Gastrocnemius medialis (tissue), 4 donors: ENCODE measurements around the gene UNC45B. TPM values are rescaled to one million over a fixed set of nuclear protein-coding genes. Genes with fewer than 3 reads are reported as not detected.

Source experiments
- ATAC-seq, 2 donors: fragments of 150-250 bp; one replicate each; pipeline ENCODE4 v1.9.1; 2016
- DNase-seq, 2 donors: peaks; one replicate each; pipeline ENCODE4 v3.0.0-alpha.2; 2019
- H3K27ac ChIP-seq, 4 donors: fragments of 200-600 bp; sonication (generic); 1 replicate in 1 of 4; 2 replicates in 3 of 4; pipeline ENCODE4 v1.5.1; 2016 to 2018; ENCODE audit warnings: mild to moderate bottlenecking in 2 of 4, moderate library complexity in 1 of 4
- H3K27me3 ChIP-seq, 3 donors: fragments of 200-600 bp; sonication (generic) in 2 of 3; 1 replicate in 1 of 3; 2 replicates in 2 of 3; pipeline versions ENCODE4 v1.5.1 to v1.6.0; 2016 to 2019; ENCODE audit warnings: mild to moderate bottlenecking in 1 of 3, moderate library complexity in 1 of 3
- H3K36me3 ChIP-seq, 2 donors: fragments of 200-600 bp; sonication (generic) in 1 of 2; one replicate each; pipeline ENCODE4 v1.5.1; 2017 to 2018
- H3K4me1 ChIP-seq, 2 donors: fragments of 200-600 bp; sonication (generic) in 1 of 2; one replicate each; pipeline ENCODE4 v1.5.1; 2016 to 2017; ENCODE audit warnings: mild to moderate bottlenecking in 2 of 2
- H3K4me3 ChIP-seq, 4 donors: fragments of 200-600 bp; sonication (generic) in 3 of 4; 1 replicate in 1 of 4; 2 replicates in 3 of 4; pipeline ENCODE4 v1.5.1; 2016 to 2019; ENCODE audit warnings: mild to moderate bottlenecking in 2 of 4
- H3K9me3 ChIP-seq, 3 donors: fragments of 200-600 bp; sonication (generic) in 2 of 3; 1 replicate in 1 of 3; 2 replicates in 2 of 3; pipeline ENCODE4 v1.5.1; 2016 to 2019
- POLR2A ChIP-seq, 2 donors: fragments of 450-650 bp; IDR thresholded peaks; one replicate each; pipeline ENCODE4 v1.6.1; 2017; ENCODE audit warnings: antibody characterized with exemption in 2 of 2, mild to moderate bottlenecking in 2 of 2, moderate library complexity in 2 of 2
- in situ Hi-C, 4 donors: fragments of 200-750 bp; cut with MboI; loops; one replicate each; pipeline versions ENCODE4 v1.15.0 to v1.8.0; 2017; ENCODE audit warnings: low sequenced_read_pairs in 4 of 4
- intact Hi-C: fragments of 100-400 bp; cut with DNase I; formaldehyde crosslinking; loops from one replicate; pipeline ENCODE4 v1.15.1; 2023; ENCODE audit warnings: low total_unique reads
- total RNA-seq, 4 donors: library from RNA; depleted of rRNA; stranded (reverse); fragments of >200 nt; gene quantifications; one replicate each; pipeline versions ENCODE4 v1.1.0 to v1.2.3, GENCODE V29; 2016
- TF ChIP-seq, protein P1 (sequence below), 5 experiments: fragments of 450-650 bp in 3 of 5; fragments of 200-600 bp in 2 of 5; sonication (generic) in 2 of 5; IDR thresholded peaks in 4 of 5; conservative IDR thresholded peaks in 1 of 5; 1 replicate in 4 of 5; 2 replicates in 1 of 5; pipeline ENCODE4 v1.5.1; 2016 to 2019; ENCODE audit warnings: antibody characterized with exemption in 5 of 5, mild to moderate bottlenecking in 3 of 5, moderate library complexity in 3 of 5

UNC45B gene
- total RNA-seq, 4 donors from 2014 or later: 73.7 to 150 (median 105) TPM

DNA sequence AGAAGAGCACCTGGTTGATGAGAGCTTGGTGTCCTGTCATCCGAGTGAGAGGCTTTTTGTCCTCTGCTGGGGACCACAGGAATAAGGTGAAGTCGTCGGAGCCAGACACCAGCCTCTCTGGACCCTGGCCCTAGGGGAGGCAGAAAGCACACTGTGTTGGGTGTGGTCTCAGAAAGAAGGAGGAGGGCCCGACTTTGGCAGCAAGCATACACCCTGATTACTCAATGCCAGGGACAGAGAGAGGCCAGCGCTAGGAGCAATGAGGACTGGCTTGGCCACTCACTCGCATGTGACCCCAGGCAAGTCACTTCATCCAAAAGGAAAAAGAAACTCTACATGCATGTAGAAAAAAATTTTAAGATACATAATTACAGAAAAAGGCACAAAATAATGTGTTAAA is 12.3 kb upstream of the UNC45B start:
- Histone ChIP-seq H3K4me1 (no peaks in the 10 kb centered on the region), H3K27me3 (no peaks in the 10 kb centered on the region), H3K4me3 (no peak overlapping the region), H3K27ac (no peak overlapping the region), H3K9me3 (no peaks in the 10 kb centered on the region), H3K36me3 (peaks cover 0 to 88% of the 10 kb centered on the region in 2 donors)
- no peak for ATAC-seq
- DNase-seq: no peak
- no peak for TF ChIP-seq POLR2A (IDR thresholded peaks at IDR 0.05)
- TF ChIP-seq, protein P1, sequence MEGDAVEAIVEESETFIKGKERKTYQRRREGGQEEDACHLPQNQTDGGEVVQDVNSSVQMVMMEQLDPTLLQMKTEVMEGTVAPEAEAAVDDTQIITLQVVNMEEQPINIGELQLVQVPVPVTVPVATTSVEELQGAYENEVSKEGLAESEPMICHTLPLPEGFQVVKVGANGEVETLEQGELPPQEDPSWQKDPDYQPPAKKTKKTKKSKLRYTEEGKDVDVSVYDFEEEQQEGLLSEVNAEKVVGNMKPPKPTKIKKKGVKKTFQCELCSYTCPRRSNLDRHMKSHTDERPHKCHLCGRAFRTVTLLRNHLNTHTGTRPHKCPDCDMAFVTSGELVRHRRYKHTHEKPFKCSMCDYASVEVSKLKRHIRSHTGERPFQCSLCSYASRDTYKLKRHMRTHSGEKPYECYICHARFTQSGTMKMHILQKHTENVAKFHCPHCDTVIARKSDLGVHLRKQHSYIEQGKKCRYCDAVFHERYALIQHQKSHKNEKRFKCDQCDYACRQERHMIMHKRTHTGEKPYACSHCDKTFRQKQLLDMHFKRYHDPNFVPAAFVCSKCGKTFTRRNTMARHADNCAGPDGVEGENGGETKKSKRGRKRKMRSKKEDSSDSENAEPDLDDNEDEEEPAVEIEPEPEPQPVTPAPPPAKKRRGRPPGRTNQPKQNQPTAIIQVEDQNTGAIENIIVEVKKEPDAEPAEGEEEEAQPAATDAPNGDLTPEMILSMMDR (IDR thresholded peaks at IDR 0.05 in 4 of 5, conservative IDR thresholded peaks at IDR 0.05 in 1 of 5): no peak
- in situ Hi-C loops (no loop called here), intact Hi-C loops (no loop called here)

DNA sequence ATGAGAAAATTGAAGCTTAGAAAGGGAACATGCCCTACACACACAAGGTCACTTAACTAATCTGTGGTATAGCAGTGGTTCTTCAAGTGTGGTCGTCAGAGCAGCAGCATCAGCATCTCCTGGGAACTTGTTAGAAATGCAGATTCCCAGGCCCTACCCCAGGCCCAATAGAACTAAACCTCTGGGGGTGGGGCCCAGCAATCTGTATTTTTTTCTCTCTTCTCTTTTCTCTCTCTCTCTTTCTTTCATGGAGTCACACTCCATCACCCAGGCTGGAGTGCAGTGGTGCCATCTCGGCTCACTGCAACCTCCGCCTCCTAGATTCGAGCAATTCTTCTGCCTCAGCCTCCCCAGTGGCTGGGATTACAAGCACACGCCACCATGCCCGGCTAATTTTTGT is 9.4 kb upstream of the UNC45B start:
- intact Hi-C loops (no loop called here), in situ Hi-C loops (no loop called here)
- Histone ChIP-seq H3K36me3 (peaks cover 0 to 69% of the 10 kb centered on the region in 2 donors), H3K27ac (no peak overlapping the region), H3K4me1 (peaks cover 7 to 15% of the 10 kb centered on the region in 2 donors), H3K27me3 (no peaks in the 10 kb centered on the region), H3K9me3 (no peaks in the 10 kb centered on the region), H3K4me3 (no peak overlapping the region)
- DNase-seq: no peak
- no peak for ATAC-seq
- TF ChIP-seq, protein P1 (IDR thresholded peaks at IDR 0.05 in 4 of 5, conservative IDR thresholded peaks at IDR 0.05 in 1 of 5): no peak
- TF ChIP-seq POLR2A (IDR thresholded peaks at IDR 0.05): no peak

DNA sequence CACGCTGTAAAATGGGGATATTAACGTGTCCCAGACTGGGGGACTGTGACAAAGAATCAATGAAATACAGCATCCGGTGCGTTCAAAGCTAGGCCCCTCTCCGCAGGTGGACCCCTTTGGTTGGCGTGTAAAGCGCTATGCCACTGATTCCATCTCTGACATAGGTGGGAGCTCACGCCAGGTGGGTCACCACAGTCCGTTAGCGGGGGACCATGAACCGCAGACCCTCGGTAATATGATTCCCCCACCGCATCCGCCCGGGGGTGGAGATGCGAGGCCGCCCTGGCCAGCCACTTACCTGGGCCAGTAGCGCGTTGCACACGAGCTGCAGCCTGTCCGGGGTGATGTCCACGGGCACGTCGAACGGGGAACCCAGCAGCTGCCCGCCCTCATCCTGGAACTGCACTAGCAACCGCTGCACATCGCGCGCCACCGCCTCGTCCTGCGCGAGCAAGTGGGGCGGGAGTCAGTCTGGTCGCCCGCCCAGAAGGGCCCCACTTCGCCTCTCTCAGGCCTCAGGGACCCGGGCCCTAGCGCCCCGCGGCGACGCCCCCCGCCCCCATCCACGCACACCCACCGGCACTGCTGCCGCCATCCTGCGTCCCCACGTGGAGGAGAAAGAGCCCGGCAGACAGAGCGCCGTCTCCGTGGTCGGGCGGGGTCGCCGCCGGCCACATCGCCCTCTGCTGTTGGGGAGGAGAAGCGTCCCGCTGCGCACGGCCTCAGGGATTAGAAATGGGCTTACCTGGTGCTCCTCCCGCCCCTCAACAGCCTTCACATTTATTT is 5.7 kb upstream of the UNC45B start, which contains the start of gene NLE1:
Gene NLE1 (minus strand): TSS at position 623 of the 786 bp plus-strand sequence. CDS start 28 bp downstream, at position 595.
- H3K4me1 ChIP-seq: peaks cover 15 to 23% of the 10 kb centered on the region in 2 donors
- H3K27ac ChIP-seq: peak within 1 kb of the TSS; percentile 12 to 49 (median 40)
- in situ Hi-C loops (loop anchor here in 2 of 4 donors (10.0 kb wide), 1 partner anchor 103 kb away; the partner anchor contains the start of gene SLFN5 (in 2 of the 2)), intact Hi-C loops (loop anchor here (10.0 kb wide), 2 partner anchors 393 to 1393 kb away; partner anchors contain the start of genes MYO19, PIGW and SLFN12L)
- ATAC-seq (peak; percentile 77 to 84), DNase-seq (peak; percentile 68)
- H3K27me3 ChIP-seq: no peaks in the 10 kb centered on the region
- TF ChIP-seq, protein P1 (IDR thresholded peaks at IDR 0.05 in 4 of 5, conservative IDR thresholded peaks at IDR 0.05 in 1 of 5): peak; percentile 82 to 97 (median 87)
- TF ChIP-seq POLR2A (IDR thresholded peaks at IDR 0.05): no peak
- peaks cover 0 to 33% of the 10 kb centered on the region in 2 donors for H3K36me3 ChIP-seq
- no peaks in the 10 kb centered on the region for H3K9me3 ChIP-seq
- H3K4me3 ChIP-seq: peak within 1 kb of the TSS; percentile 76 to 99 (median 88)

DNA sequence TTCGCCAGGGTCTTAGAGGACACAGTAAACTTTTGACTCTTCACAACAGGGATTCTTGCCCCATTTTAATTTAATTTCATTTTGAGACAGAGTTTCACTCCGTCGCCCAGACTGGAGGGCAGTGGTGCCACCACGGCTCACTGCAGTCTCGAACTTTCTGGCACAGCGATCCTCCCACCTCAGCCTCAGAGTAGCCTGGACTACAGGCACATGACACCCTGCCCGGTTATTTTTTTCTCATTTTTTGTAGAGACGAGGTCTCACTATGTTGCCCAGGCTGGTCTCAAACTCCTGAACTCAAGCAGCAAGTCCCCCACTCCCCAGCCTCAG is 5.2 kb upstream of the UNC45B start:
- Histone ChIP-seq H3K27ac (peak overlapping the region; percentile 12 to 49 (median 40)), H3K36me3 (peaks cover 0 to 27% of the 10 kb centered on the region in 2 donors), H3K4me3 (peak overlapping the region; percentile 76 to 99 (median 88)), H3K9me3 (no peaks in the 10 kb centered on the region), H3K4me1 (peaks cover 18 to 26% of the 10 kb centered on the region in 2 donors), H3K27me3 (no peaks in the 10 kb centered on the region)
- ATAC-seq (no peak), DNase-seq (no peak)
- TF ChIP-seq, protein P1 (IDR thresholded peaks at IDR 0.05 in 4 of 5, conservative IDR thresholded peaks at IDR 0.05 in 1 of 5): peak in 3 of 5 experiments; percentile 0 to 3 (median 1)
- TF ChIP-seq POLR2A (IDR thresholded peaks at IDR 0.05): no peak
- in situ Hi-C loops (loop anchor here in 2 of 4 donors (10.0 kb wide), 1 partner anchor 102 kb away; the partner anchor contains the start of gene SLFN5 (in 2 of the 2)), intact Hi-C loops (loop anchor here (10.0 kb wide), 2 partner anchors 392 to 1392 kb away; partner anchors contain the start of genes MYO19, PIGW and SLFN12L)
